Measurements from ENCODE around the gene NXN. TPM values are rescaled to one million over a fixed set of nuclear protein-coding genes. Genes with fewer than 3 reads are reported as not detected.
A peak's percentile ranks its signal among the peaks of the same experiment; 100 is the strongest.

Gene NXN
- total RNA-seq, 6 experiments from 2014 or later, result 2.7 to 9.5 (median 8.0) TPM

- WGBS (ENCODE audit: insufficient coverage, low coverage, low lambda C conversion rate, missing lambda C conversion rate), result 93% methylated on average over 5 of the region's 16 CpGs
- Histone ChIP-seq H3K4me3 (no peak overlapping the region), H3K27ac (no peak overlapping the region), H3K27me3 (no peaks in the 10 kb centered on the region), H3K9me3 (no peaks in the 10 kb centered on the region), H3K4me1 (peaks cover 0 to 12% (median 4%) of the 10 kb centered on the region in 4 donors), H3K36me3 (peaks cover 0 to 7% (median 0%) of the 10 kb centered on the region in 4 donors)
- intact Hi-C loops (cut with DNase I), result no loop called here
- no peak for ATAC-seq
- TF ChIP-seq, protein P1, sequence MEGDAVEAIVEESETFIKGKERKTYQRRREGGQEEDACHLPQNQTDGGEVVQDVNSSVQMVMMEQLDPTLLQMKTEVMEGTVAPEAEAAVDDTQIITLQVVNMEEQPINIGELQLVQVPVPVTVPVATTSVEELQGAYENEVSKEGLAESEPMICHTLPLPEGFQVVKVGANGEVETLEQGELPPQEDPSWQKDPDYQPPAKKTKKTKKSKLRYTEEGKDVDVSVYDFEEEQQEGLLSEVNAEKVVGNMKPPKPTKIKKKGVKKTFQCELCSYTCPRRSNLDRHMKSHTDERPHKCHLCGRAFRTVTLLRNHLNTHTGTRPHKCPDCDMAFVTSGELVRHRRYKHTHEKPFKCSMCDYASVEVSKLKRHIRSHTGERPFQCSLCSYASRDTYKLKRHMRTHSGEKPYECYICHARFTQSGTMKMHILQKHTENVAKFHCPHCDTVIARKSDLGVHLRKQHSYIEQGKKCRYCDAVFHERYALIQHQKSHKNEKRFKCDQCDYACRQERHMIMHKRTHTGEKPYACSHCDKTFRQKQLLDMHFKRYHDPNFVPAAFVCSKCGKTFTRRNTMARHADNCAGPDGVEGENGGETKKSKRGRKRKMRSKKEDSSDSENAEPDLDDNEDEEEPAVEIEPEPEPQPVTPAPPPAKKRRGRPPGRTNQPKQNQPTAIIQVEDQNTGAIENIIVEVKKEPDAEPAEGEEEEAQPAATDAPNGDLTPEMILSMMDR (IDR thresholded peaks at IDR 0.05), result no peak
- TF ChIP-seq POLR2A (IDR thresholded peaks at IDR 0.05), result no peak
- no peak for DNase-seq
Measured at GRCh38 chr17:1007310-1008007, 27.9 kb upstream of the NXN start.

DNA sequence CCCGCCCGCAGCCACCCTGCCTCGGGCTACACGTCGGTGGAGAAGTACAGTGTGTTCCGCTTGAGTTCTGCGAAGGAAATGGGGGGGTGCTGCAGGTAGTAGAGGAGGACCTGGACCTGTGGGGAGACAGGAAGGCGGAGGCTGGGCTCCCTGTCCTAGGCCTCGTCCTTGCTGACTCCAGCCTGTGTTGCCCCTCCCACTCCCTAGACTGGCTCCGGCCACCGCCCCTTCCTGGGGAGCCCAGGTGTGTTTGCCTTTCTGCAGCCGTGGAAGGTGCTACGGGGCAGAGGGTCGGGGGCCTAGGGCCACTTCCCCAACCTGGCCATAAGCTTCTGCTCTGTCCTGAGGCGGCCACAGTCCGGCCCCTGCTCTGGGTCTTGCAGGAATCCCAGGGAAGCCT is 26.5 kb upstream of the NXN start:
- H3K4me3 ChIP-seq, result no peak overlapping the region
- intact Hi-C loops (cut with DNase I), result no loop called here
- H3K36me3 ChIP-seq, result peaks cover 0 to 16% (median 4%) of the 10 kb centered on the region in 4 donors
- TF ChIP-seq POLR2A (IDR thresholded peaks at IDR 0.05), result no peak
- TF ChIP-seq, protein P1 (IDR thresholded peaks at IDR 0.05), result no peak
- peaks cover 0 to 21% (median 8%) of the 10 kb centered on the region in 4 donors for H3K4me1 ChIP-seq
- H3K27me3 ChIP-seq, result no peaks in the 10 kb centered on the region
- ATAC-seq, result peak in 1 of 4 donors; percentile 7
- DNase-seq, result no peak
- WGBS (ENCODE audit: insufficient coverage, low coverage, low lambda C conversion rate, missing lambda C conversion rate), result no CpG with 5 or more reads among the region's 16 CpGs
- no peaks in the 10 kb centered on the region for H3K9me3 ChIP-seq
- no peak overlapping the region for H3K27ac ChIP-seq

DNA sequence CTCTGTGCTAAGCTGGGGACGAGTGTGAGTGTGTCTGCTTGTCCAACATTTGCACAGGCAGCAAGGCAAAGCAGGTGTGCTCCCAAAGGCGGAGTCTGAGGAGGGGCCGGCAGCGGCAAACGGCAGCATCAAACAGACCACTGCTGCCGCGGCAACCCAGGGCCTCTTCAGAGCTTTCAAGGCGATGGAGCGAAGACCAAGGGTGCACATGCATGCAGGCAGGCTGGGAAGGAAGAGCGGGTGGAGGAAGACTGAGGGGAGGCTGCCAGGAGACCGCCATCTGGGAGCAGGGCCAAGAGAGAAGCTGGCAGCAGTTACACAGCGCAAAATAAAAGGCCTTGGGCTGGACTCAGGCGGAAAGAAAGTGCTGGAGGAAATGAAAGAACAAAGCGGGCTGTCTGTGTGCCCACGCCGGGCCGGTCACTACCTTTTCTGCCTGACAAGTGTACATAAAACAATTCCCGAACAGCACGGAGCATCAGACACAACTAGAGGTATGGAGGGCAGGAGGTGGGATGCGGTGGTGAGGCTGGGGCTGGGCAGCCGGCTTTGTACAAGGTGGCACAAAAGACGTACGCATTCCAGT is 25.9 kb upstream of the NXN start:
- H3K27me3 ChIP-seq, result no peaks in the 10 kb centered on the region
- ATAC-seq (peak; percentile 39 to 63 (median 58)), DNase-seq (no peak)
- intact Hi-C loops (cut with DNase I), result no loop called here
- H3K27ac ChIP-seq, result no peak overlapping the region
- H3K4me3 ChIP-seq, result no peak overlapping the region
- peaks cover 0 to 27% (median 11%) of the 10 kb centered on the region in 4 donors for H3K4me1 ChIP-seq
- H3K9me3 ChIP-seq, result no peaks in the 10 kb centered on the region
- peaks cover 0 to 18% (median 5%) of the 10 kb centered on the region in 4 donors for H3K36me3 ChIP-seq
- TF ChIP-seq POLR2A (IDR thresholded peaks at IDR 0.05), result no peak
- TF ChIP-seq, protein P1 (IDR thresholded peaks at IDR 0.05), result no peak
- WGBS (ENCODE audit: insufficient coverage, low coverage, low lambda C conversion rate, missing lambda C conversion rate), result 16% methylated on average over 16 of the region's 23 CpGs

DNA sequence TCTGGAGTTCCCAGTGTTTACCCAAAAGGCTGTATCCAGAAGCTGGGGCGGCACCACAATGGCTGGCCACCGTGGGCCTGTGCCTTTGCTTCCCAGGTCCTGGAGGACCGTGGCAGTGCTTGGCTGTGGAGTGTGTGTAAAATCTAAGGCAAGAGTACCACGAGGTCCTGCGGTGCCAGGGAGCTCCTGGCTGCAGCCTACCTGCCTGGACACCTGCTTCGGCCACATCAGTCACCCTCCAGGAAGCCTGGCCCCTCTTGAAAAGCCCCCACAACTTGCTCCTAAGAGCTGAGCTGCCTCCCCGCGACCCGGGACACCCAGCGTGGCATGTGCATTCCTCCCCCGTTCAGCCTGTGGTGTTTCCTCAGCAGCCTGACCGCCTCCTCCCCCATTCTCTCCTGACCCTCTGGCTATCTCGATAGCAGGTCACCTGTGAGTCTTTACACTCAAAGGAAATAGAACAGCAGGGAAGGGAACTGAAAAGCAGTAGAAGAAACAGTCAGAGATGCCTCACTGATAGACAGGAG is 25.3 kb upstream of the NXN start:
- no peak for DNase-seq
- ATAC-seq, result no peak
- Histone ChIP-seq H3K27me3 (no peaks in the 10 kb centered on the region), H3K4me1 (peaks cover 0 to 30% (median 12%) of the 10 kb centered on the region in 4 donors), H3K9me3 (no peaks in the 10 kb centered on the region), H3K27ac (no peak overlapping the region), H3K4me3 (no peak overlapping the region), H3K36me3 (peaks cover 0 to 17% (median 7%) of the 10 kb centered on the region in 4 donors)
- no peak for TF ChIP-seq POLR2A (IDR thresholded peaks at IDR 0.05)
- TF ChIP-seq, protein P1 (IDR thresholded peaks at IDR 0.05), result no peak
- 65% methylated on average over 8 of the region's 13 CpGs for WGBS (ENCODE audit: insufficient coverage, low coverage, low lambda C conversion rate, missing lambda C conversion rate)
- intact Hi-C loops (cut with DNase I), result no loop called here
